ENCODE data around the gene VWDE.

- TF ChIP-seq EZH2 (IDR thresholded peaks at IDR 0.05; ENCODE audit: insufficient read depth, poor library complexity, severe bottlenecking), result no peak
- no peak for TF ChIP-seq EZH2phosphoT487 (IDR thresholded peaks at IDR 0.05; ENCODE audit: insufficient read depth, low read depth)
Measured at GRCh38 chr7:12436896-12437535, 33.4 kb upstream of the VWDE start.

All from GM23248 (cell line).